ENCODE results near the gene ATP6V1F.
"Not testable (repeated sequence)": the region's sequence is repeated elsewhere in the genome, so short reads cannot be mapped to it uniquely, and the experiment has no call there.

Gene ATP6V1F

DNA sequence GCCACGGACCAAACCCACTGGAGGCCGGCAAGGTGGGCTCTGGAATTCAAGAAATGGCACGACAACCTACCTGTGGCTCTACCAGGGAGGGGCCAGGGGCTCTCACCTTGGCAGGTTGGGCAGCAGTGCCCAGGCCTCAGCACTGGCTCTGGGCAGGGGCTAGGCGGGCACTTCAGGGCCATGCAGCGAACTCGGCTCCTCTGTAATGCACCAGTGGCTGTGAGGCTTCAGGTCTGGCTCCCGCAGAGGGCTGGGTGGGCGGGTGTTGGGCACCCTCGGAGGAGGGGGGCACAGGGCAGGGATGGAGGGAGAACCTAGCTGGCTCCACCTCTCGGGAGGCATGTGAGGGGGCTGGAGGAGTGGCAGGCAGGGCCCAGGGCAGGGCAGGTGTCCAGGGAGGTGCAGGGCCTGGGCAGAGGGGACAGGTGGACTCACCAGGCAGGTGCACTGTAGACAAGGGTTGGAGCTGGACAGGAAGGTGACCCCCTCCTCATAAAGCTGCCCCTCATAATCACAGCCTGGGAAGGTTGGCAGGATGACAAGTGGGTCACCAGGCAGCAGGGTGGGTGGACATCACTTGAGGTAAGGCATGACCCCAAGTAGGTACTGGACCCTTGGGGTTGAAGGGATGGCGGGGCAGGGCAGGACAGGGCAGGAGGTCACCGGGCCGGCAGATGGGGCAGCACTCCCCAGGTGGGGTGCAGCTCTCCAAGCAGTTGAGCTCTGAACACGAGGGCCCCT, 41.1 kb downstream of the ATP6V1F start:
- no peak for DNase-seq

DNA sequence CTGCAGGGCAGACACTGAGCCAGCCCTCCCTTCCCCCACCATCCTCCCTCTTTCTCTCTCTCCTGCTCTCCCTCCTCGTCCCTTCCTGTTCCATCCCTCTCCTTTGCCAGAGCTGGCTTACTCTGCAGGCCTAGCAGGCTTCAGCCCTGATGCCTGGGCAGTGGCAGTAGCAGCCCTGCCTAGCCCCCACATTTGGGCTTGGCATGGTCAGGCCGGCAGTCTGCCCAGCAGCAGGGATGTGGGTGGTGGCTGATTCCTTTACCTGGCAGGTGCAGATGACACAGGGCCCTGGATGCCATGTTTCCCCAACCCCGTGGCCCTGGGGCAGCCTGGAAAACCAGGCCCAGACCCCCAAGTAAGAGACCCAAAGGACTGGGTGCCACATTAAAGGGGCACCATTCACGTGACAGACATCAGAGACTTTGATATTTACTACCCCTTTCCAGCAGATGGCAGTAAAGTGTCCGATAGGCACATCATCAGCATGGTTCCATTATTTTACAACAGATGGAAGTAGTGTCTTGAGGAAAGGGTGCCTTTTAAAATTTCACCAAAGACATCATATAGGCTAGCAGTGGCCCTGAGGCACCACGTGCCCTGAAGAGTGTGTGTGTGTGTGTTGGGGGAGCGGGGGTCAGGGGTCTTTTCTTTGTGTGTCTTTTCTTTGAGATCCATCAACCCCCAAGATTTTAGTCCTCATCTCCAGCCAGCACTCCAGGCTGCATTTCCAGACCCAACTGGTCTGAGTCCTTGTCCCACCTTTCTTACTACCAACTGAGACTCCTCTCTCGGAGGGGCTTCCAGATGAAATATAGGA, 41.9 kb downstream of the ATP6V1F start:
- peak; percentile 36 for DNase-seq

DNA sequence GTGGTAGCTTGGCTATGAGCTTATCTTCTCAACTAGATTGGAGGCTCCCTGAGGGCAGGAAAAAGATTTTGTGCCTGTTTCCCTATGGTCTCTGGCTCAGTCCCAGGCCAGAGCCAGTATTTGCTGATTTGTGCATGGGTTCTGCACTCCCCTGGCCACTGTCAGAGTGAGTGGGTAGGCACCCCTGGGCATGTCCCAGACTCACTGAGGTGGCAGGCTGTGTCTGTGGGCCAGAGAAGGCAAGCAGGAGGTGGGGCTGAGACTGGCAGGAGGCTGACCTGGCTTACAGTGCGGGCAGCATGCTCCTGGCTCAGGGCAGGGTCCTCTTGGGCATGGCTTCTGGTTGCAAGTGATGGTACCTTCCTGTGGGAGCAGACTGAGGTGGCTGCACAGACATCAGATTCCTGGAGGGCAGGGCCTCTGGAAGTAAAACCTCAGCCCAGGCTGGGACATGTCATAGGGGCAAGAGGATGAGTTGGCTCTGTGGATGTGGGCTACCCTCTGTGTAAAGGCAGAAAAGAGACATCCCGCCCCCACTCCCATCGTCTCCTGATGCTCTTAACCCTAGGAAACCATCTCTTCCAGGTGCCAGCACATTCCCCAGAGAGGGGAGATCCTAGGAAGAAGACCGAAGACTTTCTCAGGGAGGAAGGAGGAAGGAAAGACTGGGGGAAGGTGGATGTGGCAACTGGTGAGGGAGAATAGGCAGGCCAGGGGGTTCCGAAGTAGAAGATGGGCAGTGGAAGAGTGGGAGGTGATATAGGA, 43.5 kb downstream of the ATP6V1F start:
- DNase-seq: no peak

GRCh38 chr7:128906766-128907559, 44.3 kb downstream of the ATP6V1F start:
- DNase-seq: no peak

- no peak for DNase-seq
Measured at GRCh38 chr7:128908750-128909624, 46.3 kb downstream of the ATP6V1F start.

DNA sequence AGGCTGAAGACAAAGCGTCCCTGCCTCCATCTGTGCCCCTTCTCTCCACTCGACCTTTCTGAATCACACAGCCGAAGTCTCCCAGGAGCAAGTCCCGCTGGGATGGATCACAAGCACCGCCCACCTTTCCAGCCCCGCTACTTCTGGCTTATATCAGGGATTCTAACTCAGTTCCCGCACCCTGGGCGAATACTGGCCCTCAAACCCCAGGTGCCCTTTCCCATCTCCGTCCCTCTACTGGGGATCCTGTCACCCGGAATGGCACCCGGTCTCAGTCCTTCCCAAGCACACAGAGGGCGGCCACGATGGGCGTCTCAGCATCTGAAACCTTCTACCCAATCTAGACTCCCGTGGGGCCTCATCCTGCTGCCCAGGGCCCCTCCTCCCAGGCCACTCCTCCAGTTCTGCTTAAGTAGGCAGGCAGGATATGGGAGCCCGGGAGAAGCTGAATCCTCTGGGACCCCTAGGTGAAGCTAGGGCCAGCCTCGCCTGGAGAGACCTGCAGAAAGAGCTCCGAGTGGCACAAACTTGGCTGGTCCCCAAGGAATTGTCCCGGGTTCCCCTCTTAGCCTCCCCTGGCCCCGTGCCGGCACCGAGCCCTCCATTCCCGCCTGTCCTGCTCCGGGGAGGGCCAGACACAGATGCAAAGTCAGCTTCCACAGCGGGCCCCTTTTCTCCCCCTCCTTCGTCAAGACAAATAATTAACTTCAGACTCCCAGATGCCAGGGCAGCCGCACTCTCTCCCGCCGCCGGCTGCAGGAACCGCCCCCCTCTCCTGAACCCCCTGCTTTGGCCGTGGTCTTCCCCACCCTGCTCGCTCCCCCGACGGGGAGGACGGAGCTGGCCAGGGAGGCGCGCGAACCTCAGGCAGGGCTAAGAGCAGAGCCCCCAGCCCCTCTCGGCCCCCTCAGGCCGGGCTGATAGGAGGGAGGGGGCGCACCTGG, 47.2 kb downstream of the ATP6V1F start:
- DNase-seq: peak; percentile 38

DNA sequence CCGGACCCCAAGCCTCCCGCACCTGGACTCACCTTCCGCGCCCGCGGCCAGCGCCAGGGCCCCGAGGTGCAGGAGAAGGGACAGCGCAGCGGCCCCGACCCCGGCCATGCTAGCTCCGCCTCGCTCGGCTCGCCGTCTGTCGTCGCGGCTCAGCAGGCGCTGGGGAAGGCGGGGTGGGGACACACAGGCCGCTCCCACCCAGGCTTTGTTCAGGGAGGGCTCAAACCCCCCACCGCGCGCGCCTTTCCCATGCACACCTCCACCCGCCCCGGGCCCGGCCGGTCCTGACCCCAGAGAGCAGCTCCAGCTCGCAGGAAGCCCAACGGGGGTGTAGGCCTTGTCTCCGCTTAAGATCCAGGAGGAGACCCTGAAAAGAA, 47.9 kb downstream of the ATP6V1F start, which contains the start of gene KCP:
TSS of gene KCP (minus strand) at position 141 of the 377 bp plus-strand sequence. CDS start at position 108, 33 bp downstream.
- DNase-seq: no peak

- no peak for DNase-seq
Measured at GRCh38 chr7:128911423-128912031, 48.9 kb downstream of the ATP6V1F start.

DNA sequence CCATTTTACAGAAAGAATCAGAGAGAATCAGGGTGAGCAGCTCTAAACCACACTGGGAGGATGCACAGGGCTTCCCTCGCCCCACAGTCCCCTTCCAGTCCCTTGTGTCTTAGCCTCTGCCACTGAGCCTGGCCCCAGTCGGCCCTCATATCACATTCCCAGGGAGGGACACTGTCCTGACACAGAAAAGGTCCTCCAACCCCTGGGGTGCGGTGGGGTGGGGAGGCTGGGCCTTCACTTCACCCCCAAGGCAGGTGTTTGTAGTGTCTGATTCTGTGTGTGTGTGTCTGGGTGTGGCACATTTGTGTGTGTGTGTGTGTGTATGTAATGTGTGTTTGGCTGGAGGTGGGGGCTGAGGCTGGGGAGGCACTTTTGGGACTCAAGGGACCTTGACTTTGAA, 49.6 kb downstream of the ATP6V1F start:
- no peak for DNase-seq

GRCh38 chr7:128912709-128913495, 50.2 kb downstream of the ATP6V1F start:
- not testable (repeated sequence) for DNase-seq

DNA sequence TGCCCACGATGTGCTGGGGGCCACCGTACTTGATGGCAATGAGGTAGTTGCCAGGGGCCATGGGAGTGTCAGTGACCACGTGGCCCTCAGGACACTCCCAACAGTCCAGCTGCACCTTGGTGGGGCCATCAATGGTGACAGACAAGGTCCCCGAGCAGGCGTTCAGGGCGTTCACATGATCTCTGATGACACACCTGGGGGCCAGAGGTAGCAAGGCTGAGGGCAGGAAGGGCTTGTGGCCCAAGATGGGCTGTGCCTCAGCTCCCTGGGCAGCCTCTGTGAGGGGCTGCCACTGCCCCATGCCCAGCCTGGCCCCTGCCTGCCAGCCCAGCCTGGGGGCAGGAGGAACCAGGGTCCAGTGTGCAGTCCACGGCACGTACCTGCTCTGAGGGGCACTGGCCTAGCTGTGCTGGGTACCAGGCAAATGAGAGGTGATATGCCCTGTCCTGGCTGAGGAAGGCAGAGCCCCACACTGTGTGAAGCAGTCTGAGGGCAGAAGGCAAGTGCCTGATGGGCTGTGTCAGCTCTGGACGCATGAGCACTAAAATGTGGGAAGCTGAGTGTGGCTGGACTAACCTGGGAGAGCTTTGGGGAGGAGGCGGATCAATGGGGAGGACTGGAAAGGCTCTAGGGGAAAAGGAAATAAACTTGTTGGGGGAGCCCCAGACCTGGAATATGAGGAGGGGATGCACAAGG, 51.4 kb downstream of the ATP6V1F start:
- DNase-seq: no peak

DNA sequence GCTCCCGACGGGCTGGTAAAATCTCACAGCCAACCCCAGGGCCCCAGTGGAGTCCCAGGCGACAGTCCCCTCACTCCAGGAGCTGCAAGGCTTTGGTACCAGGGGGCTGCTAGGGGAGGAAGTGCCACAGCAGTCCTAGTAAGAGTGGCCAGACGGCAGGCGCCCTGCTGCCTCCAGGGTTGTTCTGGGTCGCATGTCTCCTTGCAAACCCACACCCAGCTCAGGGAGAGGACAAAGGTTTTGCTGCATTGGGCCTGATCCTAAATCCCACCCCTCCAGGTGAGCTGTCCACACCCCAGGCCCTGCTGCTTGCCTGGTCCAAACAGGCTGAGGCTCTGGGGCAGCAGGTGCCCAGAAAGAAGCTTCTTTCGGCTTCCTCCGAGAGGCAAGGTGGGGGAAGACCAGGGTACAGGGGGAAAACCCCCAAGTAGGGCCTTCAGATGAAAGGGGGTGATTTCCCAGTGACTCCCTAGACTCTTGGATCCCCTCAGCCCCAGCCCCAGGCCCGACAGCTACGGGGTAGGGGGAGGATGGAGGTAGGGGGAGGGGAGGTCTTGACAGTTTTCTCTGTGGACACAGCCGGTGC, 52.0 kb downstream of the ATP6V1F start:
- no peak for DNase-seq

DNA sequence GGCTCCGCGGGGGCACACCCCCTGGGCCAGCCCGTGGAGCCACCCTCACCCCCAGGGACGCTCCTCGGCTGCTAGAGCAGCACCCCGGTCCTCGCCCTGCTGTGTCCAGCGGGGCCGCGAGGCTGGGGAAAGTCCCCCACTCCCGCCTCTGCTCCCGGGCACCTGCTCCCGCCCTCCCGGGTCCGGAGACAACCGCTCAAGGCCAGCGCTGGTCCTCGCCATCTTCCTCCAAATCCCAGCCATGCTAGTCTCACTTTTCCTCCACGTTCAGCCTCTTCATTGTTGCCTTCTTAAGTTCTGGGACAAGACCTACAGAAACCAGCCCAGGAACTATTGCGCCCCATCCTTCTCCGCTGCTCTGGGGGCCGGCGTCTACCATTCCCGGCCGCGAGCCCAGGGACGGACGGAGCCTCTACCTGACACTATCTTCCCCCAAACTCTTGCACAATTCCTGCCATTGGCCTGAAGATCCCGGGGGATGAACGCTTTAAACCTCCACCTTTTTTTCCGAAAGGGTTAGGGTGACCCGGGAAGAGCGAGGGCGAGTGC, 52.7 kb downstream of the ATP6V1F start:
- DNase-seq: no peak

Data from NCI-H526 treated with DMSO at 0.1 percent for 48 hours (cell line).